ENCODE results near the gene TMEM181. TPM values are rescaled to one million over a fixed set of nuclear protein-coding genes. Genes with fewer than 3 reads are reported as not detected.

The TMEM181 gene
- total RNA-seq, 1 experiment from 2014 or later, result 18.7 TPM

- no peaks in the 10 kb centered on the region for H3K9me3 ChIP-seq (ENCODE audit: insufficient read depth, low read depth)
- H3F3A ChIP-seq (ENCODE audit: insufficient read depth, low read depth), result peaks cover 10% of the 10 kb centered on the region; the same call in 1 of the 2 replicates
- no peak overlapping the region for H3K4me3 ChIP-seq
- no peaks in the 10 kb centered on the region for H3K4me1 ChIP-seq (replicated peaks; ENCODE audit: insufficient read depth)
- no TSS peak for BruUV-seq (replicated peaks)
- TF ChIP-seq, protein P1, sequence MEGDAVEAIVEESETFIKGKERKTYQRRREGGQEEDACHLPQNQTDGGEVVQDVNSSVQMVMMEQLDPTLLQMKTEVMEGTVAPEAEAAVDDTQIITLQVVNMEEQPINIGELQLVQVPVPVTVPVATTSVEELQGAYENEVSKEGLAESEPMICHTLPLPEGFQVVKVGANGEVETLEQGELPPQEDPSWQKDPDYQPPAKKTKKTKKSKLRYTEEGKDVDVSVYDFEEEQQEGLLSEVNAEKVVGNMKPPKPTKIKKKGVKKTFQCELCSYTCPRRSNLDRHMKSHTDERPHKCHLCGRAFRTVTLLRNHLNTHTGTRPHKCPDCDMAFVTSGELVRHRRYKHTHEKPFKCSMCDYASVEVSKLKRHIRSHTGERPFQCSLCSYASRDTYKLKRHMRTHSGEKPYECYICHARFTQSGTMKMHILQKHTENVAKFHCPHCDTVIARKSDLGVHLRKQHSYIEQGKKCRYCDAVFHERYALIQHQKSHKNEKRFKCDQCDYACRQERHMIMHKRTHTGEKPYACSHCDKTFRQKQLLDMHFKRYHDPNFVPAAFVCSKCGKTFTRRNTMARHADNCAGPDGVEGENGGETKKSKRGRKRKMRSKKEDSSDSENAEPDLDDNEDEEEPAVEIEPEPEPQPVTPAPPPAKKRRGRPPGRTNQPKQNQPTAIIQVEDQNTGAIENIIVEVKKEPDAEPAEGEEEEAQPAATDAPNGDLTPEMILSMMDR (conservative IDR thresholded peaks at IDR 0.05), result no peak
- TF ChIP-seq EZH2 (IDR thresholded peaks at IDR 0.05; ENCODE audit: low read depth), result no peak
- H3K4me2 ChIP-seq, result no peak overlapping the region
- H4K20me1 ChIP-seq (ENCODE audit: insufficient read depth), result no peaks in the 10 kb centered on the region
- intact Hi-C loops (cut with micrococcal nuclease; ENCODE audit: unreplicated experiment), result no loop called here
- no peaks in the 10 kb centered on the region for H3K27me3 ChIP-seq (ENCODE audit: insufficient read depth, low read depth)
- H3K79me2 ChIP-seq (ENCODE audit: low read depth), result no peaks in the 10 kb centered on the region
- CTCF ChIA-PET, result no interaction called here
- no peaks in the 10 kb centered on the region for H3K9me2 ChIP-seq (ENCODE audit: insufficient read depth)
- POLR2A ChIA-PET (ENCODE audit: unreplicated experiment), result no interaction called here
- no peaks in the 10 kb centered on the region for H3K36me3 ChIP-seq (ENCODE audit: low read depth)
- H2AFZ ChIP-seq, result no peak overlapping the region
- DNase-seq, result no peak
- H3K27ac ChIP-seq, result no peak overlapping the region
These were observed 65.1 kb downstream of the TMEM181 start for GRCh38 chr6:158624684-158625682.

GRCh38 chr6:158625881-158626305 is 66.0 kb downstream of the TMEM181 start:
- Histone ChIP-seq H3K9me2 (ENCODE audit: insufficient read depth) (no peaks in the 10 kb centered on the region), H3K27ac (no peak overlapping the region), H3F3A (ENCODE audit: insufficient read depth, low read depth) (peaks cover 12% of the 10 kb centered on the region; the same call in 1 of the 2 replicates), H3K9me3 (ENCODE audit: insufficient read depth, low read depth) (no peaks in the 10 kb centered on the region), H3K36me3 (ENCODE audit: low read depth) (no peaks in the 10 kb centered on the region), H3K79me2 (ENCODE audit: low read depth) (no peaks in the 10 kb centered on the region), H2AFZ (no peak overlapping the region), H3K4me3 (no peak overlapping the region), H4K20me1 (ENCODE audit: insufficient read depth) (no peaks in the 10 kb centered on the region), H3K27me3 (ENCODE audit: insufficient read depth, low read depth) (no peaks in the 10 kb centered on the region), H3K4me1 (replicated peaks; ENCODE audit: insufficient read depth) (no peaks in the 10 kb centered on the region), H3K4me2 (no peak overlapping the region)
- TF ChIP-seq EZH2 (IDR thresholded peaks at IDR 0.05; ENCODE audit: low read depth), result no peak
- TF ChIP-seq, protein P1 (conservative IDR thresholded peaks at IDR 0.05), result no peak
- CTCF ChIA-PET, result no interaction called here
- DNase-seq, result no peak
- no TSS peak for BruUV-seq (replicated peaks)
- intact Hi-C loops (cut with micrococcal nuclease; ENCODE audit: unreplicated experiment), result no loop called here
- POLR2A ChIA-PET (ENCODE audit: unreplicated experiment), result no interaction called here

DNA sequence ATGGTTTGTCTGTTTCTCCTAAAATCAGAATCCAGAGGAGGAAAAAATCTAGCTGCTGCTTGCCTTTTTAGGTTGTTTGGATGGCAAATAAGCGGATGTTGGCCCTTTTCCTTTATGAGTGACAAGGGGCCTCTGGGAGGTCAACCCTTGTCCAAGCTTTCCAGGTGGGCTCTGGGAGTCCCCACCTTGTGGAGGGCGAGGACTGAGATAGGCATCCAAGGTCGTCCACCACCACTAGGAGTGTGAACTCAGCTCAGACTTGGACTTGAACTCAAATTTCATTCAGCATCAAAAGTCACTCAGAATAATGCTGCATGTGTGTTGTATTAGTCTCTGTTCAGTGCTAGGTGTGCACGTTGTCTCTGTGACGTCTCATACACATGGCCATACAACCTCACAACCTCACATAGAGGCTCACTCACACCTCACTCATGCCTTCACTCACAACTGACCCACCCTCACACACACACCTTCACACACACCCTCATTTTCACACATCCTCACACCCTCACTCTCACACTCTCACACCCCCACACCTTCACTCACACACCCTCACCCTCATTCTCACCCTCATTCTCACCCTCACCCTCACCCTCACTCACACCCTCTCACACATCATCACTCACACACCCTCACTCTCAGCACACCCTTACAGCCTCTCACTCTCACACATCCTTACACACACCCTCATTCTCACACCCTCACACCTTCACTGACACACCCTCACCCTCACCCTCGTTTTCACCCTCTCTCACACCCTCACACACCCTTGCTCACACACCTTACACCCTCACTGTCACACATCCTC is 66.7 kb downstream of the TMEM181 start:
- Histone ChIP-seq H3K27ac (no peak overlapping the region), H3F3A (ENCODE audit: insufficient read depth, low read depth) (peaks cover 18% of the 10 kb centered on the region; the same call in 1 of the 2 replicates), H3K4me3 (no peak overlapping the region), H2AFZ (no peak overlapping the region), H3K36me3 (ENCODE audit: low read depth) (no peaks in the 10 kb centered on the region), H4K20me1 (ENCODE audit: insufficient read depth) (no peaks in the 10 kb centered on the region), H3K27me3 (ENCODE audit: insufficient read depth, low read depth) (no peaks in the 10 kb centered on the region), H3K4me1 (replicated peaks; ENCODE audit: insufficient read depth) (no peaks in the 10 kb centered on the region), H3K9me2 (ENCODE audit: insufficient read depth) (no peaks in the 10 kb centered on the region), H3K79me2 (ENCODE audit: low read depth) (no peaks in the 10 kb centered on the region), H3K4me2 (no peak overlapping the region), H3K9me3 (ENCODE audit: insufficient read depth, low read depth) (no peaks in the 10 kb centered on the region)
- DNase-seq, result no peak
- ChIA-PET POLR2A (ENCODE audit: unreplicated experiment) (no interaction called here), CTCF (no interaction called here)
- intact Hi-C loops (cut with micrococcal nuclease; ENCODE audit: unreplicated experiment), result no loop called here
- no TSS peak for BruUV-seq (replicated peaks)
- TF ChIP-seq, protein P1 (conservative IDR thresholded peaks at IDR 0.05), result no peak
- TF ChIP-seq EZH2 (IDR thresholded peaks at IDR 0.05; ENCODE audit: low read depth), result no peak

All from PC-9 (cell line).